CD14-positive monocyte (primary cell): Measurements from ENCODE around the gene TBC1D2. TPM values are rescaled to one million over a fixed set of nuclear protein-coding genes. Genes with fewer than 3 reads are reported as not detected.

Experiments used
- DNase-seq, 3 donors: peaks; one replicate each; pipeline ENCODE4 v3.0.0-alpha.2; 2011 to 2022
- H2AFZ ChIP-seq: 2 replicates; pipeline ENCODE4 v1.6.0; 2012; ENCODE audit warnings: mild to moderate bottlenecking, low read depth, low read length, inconsistent platforms; ENCODE audit not compliant: insufficient read depth, poor library complexity, severe bottlenecking
- H3K27ac ChIP-seq, 2 donors: 1 replicate in 1 of 2; 2 replicates in 1 of 2; pipeline ENCODE4 v1.5.1; 2012 to 2013; ENCODE audit warnings: low read length in 2 of 2, control low read depth in 1 of 2, inconsistent platforms in 1 of 2, low read depth in 1 of 2, mild to moderate bottlenecking in 1 of 2
- H3K27me3 ChIP-seq, 2 donors: one replicate each; pipeline versions ENCODE4 v1.6.0 to v1.6.1; 2011 to 2013; ENCODE audit warnings: low read length in 2 of 2; ENCODE audit not compliant: control insufficient read depth in 2 of 2, insufficient read depth in 2 of 2
- H3K36me3 ChIP-seq, 2 donors: replicated peaks in 1 of 2; 1 replicate in 1 of 2; 2 replicates in 1 of 2; pipeline versions ENCODE4 v1.5.1 to v1.6.1; 2012 to 2013; ENCODE audit warnings: low read length in 2 of 2, control low read depth in 1 of 2, inconsistent platforms in 1 of 2, mild to moderate bottlenecking in 1 of 2; ENCODE audit not compliant: insufficient read depth in 2 of 2, control insufficient read depth in 1 of 2
- H3K4me1 ChIP-seq, 2 donors: 1 replicate in 1 of 2; 2 replicates in 1 of 2; pipeline versions ENCODE4 v1.5.1 to v1.6.1; 2012 to 2013; ENCODE audit warnings: low read length in 2 of 2, control low read depth in 1 of 2, inconsistent platforms in 1 of 2, mild to moderate bottlenecking in 1 of 2, moderate library complexity in 1 of 2; ENCODE audit not compliant: insufficient read depth in 2 of 2, control insufficient read depth in 1 of 2
- H3K4me2 ChIP-seq: replicated peaks from 2 replicates; pipeline ENCODE3; 2012; ENCODE audit warnings: low read length, moderate library complexity, mild to moderate bottlenecking; ENCODE audit not compliant: poor library complexity, severe bottlenecking; ENCODE audit errors: extremely low read depth
- H3K4me3 ChIP-seq, 3 experiments: fragments of 200-600 bp in 1 of 3; sonication (generic) in 1 of 3; replicated peaks in 1 of 3; 1 replicate in 2 of 3; 2 replicates in 1 of 3; pipeline ENCODE4 v1.5.1; 2011 to 2013; ENCODE audit warnings: low read length in 3 of 3, mild to moderate bottlenecking in 3 of 3, control low read depth in 2 of 3, low read depth in 2 of 3, inconsistent platforms in 1 of 3, moderate library complexity in 1 of 3
- H3K79me2 ChIP-seq: 2 replicates; pipeline ENCODE4 v1.6.0; 2012; ENCODE audit warnings: mild to moderate bottlenecking, control low read depth, inconsistent platforms, low read length, moderate library complexity; ENCODE audit not compliant: insufficient read depth
- H3K9ac ChIP-seq: 2 replicates; pipeline ENCODE4 v1.6.0; 2017; ENCODE audit warnings: low read length, mild to moderate bottlenecking; ENCODE audit not compliant: insufficient read depth, poor library complexity, severe bottlenecking
- H3K9me3 ChIP-seq, 2 donors: replicated peaks in 1 of 2; 1 replicate in 1 of 2; 2 replicates in 1 of 2; pipeline versions ENCODE4 v1.5.1 to v1.6.1; 2012 to 2013; ENCODE audit warnings: low read length in 2 of 2, control low read depth in 1 of 2; ENCODE audit not compliant: control insufficient read depth in 1 of 2, insufficient read depth in 1 of 2
- H4K20me1 ChIP-seq: 2 replicates; pipeline ENCODE4 v1.6.0; 2012; ENCODE audit warnings: mild to moderate bottlenecking, low read length, control low read depth, moderate library complexity; ENCODE audit not compliant: insufficient read depth
- H3K27ac Mint-ChIP-seq, 7 donors: one replicate each; pipeline ENCODE4 v1.8.0; 2020; ENCODE audit warnings: mild to moderate bottlenecking in 7 of 7, mixed read lengths in 7 of 7, moderate library complexity in 6 of 7, inconsistent platforms in 2 of 7
- H3K27me3 Mint-ChIP-seq, 3 donors: one replicate each; pipeline ENCODE4 v1.8.0; 2021 to 2022; ENCODE audit warnings: low read depth in 3 of 3, mild to moderate bottlenecking in 3 of 3, mixed read lengths in 3 of 3, moderate library complexity in 3 of 3, inconsistent platforms in 1 of 3
- H3K36me3 Mint-ChIP-seq, 2 donors: one replicate each; pipeline ENCODE4 v1.8.0; 2020; ENCODE audit warnings: mixed read lengths in 2 of 2, inconsistent platforms in 1 of 2, mild to moderate bottlenecking in 1 of 2
- H3K4me1 Mint-ChIP-seq: one replicate; pipeline ENCODE4 v1.8.0; 2020; ENCODE audit warnings: mild to moderate bottlenecking, mixed read lengths
- H3K4me3 Mint-ChIP-seq, 2 donors: one replicate each; pipeline ENCODE4 v1.8.0; 2020; ENCODE audit warnings: mild to moderate bottlenecking in 2 of 2, mixed read lengths in 2 of 2, moderate library complexity in 1 of 2
- H3K9me3 Mint-ChIP-seq, 7 donors: one replicate each; pipeline ENCODE4 v1.8.0; 2020 to 2022; ENCODE audit warnings: mixed read lengths in 7 of 7, mild to moderate bottlenecking in 6 of 7, moderate library complexity in 6 of 7, inconsistent platforms in 2 of 7
- WGBS: methylation state at CpG from one replicate; pipeline ENCODE4 v1.1.5; 2013; ENCODE audit warnings: missing lambda C conversion rate; ENCODE audit not compliant: insufficient coverage; 5-methylcytosine and 5-hydroxymethylcytosine counted together
- intact Hi-C, 2 donors: fragments of 100-400 bp; cut with micrococcal nuclease; formaldehyde crosslinking; loops; one replicate each; pipeline versions ENCODE4 v1.15.0 to v1.15.1; 2023
- polyA plus RNA-seq, 3 donors: library from polyadenylated mRNA; depleted of rRNA in 1 of 3; unstranded in 2 of 3; stranded (reverse) in 1 of 3; fragments of 300-500 nt in 2 of 3; fragments of >200 nt in 1 of 3; fragmentation: Illumina TruSeq in 2 of 3; gene quantifications; 1 replicate in 2 of 3; 2 replicates in 1 of 3; pipeline ENCODE4 v1.2.3, GENCODE V29; 2012 to 2021
- TF ChIP-seq, protein P1 (sequence below): fragments of 200-600 bp; IDR thresholded peaks from one replicate; pipeline ENCODE4 v1.8.0; 2022; ENCODE audit warnings: antibody characterized with exemption, mild to moderate bottlenecking

Gene TBC1D2
- polyA plus RNA-seq, 3 donors, result 23.2 to 55.7 (median 34.4) TPM

DNA sequence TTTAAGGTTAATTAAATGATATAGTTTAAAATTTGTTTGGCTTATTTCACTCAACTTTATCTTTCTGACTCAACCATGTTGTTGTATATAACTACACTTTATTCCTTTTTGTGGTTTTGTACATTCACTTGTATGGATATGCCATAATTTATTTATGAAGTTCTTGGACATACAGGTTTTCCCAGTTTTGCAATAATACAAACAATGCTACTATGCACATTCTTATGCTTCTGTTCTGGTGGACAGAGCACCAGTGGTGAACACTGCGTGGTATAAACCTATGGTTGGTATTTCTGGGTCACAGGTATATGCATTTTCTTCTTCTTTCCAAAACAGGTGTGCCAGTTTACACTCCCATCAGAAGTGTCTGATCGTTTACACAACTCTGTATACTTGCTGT is 100.8 kb downstream of the TBC1D2 start:
- Histone ChIP-seq H3K79me2 (no peaks in the 10 kb centered on the region), H2AFZ (no peak overlapping the region), H3K4me2 (no peak overlapping the region), H3K36me3 (peaks cover 0 to 14% of the 10 kb centered on the region in 2 donors), H3K4me3 (no peak overlapping the region), H3K4me1 (peaks cover 11% of the 10 kb centered on the region in 2 donors), H3K9me3 (no peaks in the 10 kb centered on the region), H4K20me1 (no peaks in the 10 kb centered on the region), H3K9ac (no peak overlapping the region), H3K27ac (no peak overlapping the region), H3K27me3 (no peaks in the 10 kb centered on the region)
- intact Hi-C loops, result no loop called here
- H3K27me3 Mint-ChIP-seq, result peaks cover 0 to 1% (median 0%) of the 10 kb centered on the region in 3 donors
- no peak overlapping the region for H3K4me3 Mint-ChIP-seq
- no peak for DNase-seq
- TF ChIP-seq, protein P1, sequence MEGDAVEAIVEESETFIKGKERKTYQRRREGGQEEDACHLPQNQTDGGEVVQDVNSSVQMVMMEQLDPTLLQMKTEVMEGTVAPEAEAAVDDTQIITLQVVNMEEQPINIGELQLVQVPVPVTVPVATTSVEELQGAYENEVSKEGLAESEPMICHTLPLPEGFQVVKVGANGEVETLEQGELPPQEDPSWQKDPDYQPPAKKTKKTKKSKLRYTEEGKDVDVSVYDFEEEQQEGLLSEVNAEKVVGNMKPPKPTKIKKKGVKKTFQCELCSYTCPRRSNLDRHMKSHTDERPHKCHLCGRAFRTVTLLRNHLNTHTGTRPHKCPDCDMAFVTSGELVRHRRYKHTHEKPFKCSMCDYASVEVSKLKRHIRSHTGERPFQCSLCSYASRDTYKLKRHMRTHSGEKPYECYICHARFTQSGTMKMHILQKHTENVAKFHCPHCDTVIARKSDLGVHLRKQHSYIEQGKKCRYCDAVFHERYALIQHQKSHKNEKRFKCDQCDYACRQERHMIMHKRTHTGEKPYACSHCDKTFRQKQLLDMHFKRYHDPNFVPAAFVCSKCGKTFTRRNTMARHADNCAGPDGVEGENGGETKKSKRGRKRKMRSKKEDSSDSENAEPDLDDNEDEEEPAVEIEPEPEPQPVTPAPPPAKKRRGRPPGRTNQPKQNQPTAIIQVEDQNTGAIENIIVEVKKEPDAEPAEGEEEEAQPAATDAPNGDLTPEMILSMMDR, result no peak
- peaks cover 0 to 2% (median 0%) of the 10 kb centered on the region in 7 donors for H3K9me3 Mint-ChIP-seq
- WGBS, result no CpG with 5 or more reads among the region's 2 CpGs
- no peak overlapping the region for H3K27ac Mint-ChIP-seq
- H3K36me3 Mint-ChIP-seq, result peaks cover 31 to 49% of the 10 kb centered on the region in 2 donors
- H3K4me1 Mint-ChIP-seq, result peaks cover 27% of the 10 kb centered on the region

DNA sequence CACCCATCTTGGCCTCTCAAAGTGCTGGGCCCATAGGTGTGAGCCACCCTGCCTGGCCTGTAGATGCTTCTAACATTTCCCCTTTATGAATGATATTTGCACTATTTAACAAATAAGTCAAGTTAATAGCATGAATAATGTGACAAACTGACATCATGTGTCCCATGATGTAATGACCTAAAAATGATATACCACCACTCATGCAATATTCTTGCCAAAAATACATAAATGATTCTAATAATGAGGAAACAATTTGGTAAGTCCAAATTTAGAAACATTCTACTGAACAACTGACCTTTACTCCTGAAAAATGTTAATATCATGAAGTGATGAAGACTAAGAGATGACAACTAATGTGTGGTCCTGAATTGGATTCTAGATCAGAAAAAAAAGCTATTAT is 102.9 kb downstream of the TBC1D2 start:
- no peaks in the 10 kb centered on the region for H3K9me3 ChIP-seq
- DNase-seq, result no peak
- Mint-ChIP-seq H3K9me3 (peaks cover 0 to 2% (median 0%) of the 10 kb centered on the region in 7 donors), H3K36me3 (peaks cover 35 to 59% of the 10 kb centered on the region in 2 donors), H3K4me3 (no peak overlapping the region), H3K27ac (no peak overlapping the region), H3K27me3 (peaks cover 0 to 1% (median 0%) of the 10 kb centered on the region in 3 donors), H3K4me1 (peaks cover 21% of the 10 kb centered on the region)
- TF ChIP-seq, protein P1, result no peak
- H2AFZ ChIP-seq, result no peak overlapping the region
- no peak overlapping the region for H3K4me3 ChIP-seq
- no peaks in the 10 kb centered on the region for H3K79me2 ChIP-seq
- no peak overlapping the region for H3K4me2 ChIP-seq
- H4K20me1 ChIP-seq, result no peaks in the 10 kb centered on the region
- intact Hi-C loops, result no loop called here
- no peaks in the 10 kb centered on the region for H3K27me3 ChIP-seq
- H3K9ac ChIP-seq, result no peak overlapping the region
- peaks cover 0 to 20% of the 10 kb centered on the region in 2 donors for H3K36me3 ChIP-seq
- H3K27ac ChIP-seq, result no peak overlapping the region
- peaks cover 11% of the 10 kb centered on the region in 2 donors for H3K4me1 ChIP-seq
